Thymus (tissue), 11 donors: Measurements from ENCODE around the gene PAPSS1. TPM values are rescaled to one million over a fixed set of nuclear protein-coding genes. Genes with fewer than 3 reads are reported as not detected.

Experiments
- DNase-seq, 9 donors: peaks; one replicate each; pipeline ENCODE4 v3.0.0-alpha.2; 2013; ENCODE audit warnings: low spot score in 9 of 9, low read depth in 6 of 9, missing footprints in 1 of 9
- H3K27ac ChIP-seq, 2 donors: one replicate each; pipeline ENCODE4 v1.5.1; 2013; ENCODE audit warnings: control low read depth in 1 of 2, low read depth in 1 of 2, low read length in 1 of 2, mild to moderate bottlenecking in 1 of 2, moderate library complexity in 1 of 2
- H3K27me3 ChIP-seq, 2 donors: one replicate each; pipeline ENCODE4 v1.5.1; 2013; ENCODE audit warnings: low read length in 1 of 2; ENCODE audit not compliant: control insufficient read depth in 2 of 2, insufficient read depth in 1 of 2
- H3K36me3 ChIP-seq, 2 donors: one replicate each; pipeline ENCODE4 v1.5.1; 2013; ENCODE audit warnings: low read length in 1 of 2, mild to moderate bottlenecking in 1 of 2, moderate library complexity in 1 of 2; ENCODE audit not compliant: control insufficient read depth in 2 of 2, insufficient read depth in 2 of 2
- H3K4me1 ChIP-seq, 2 donors: one replicate each; pipeline ENCODE4 v1.5.1; 2013; ENCODE audit warnings: low read length in 2 of 2; ENCODE audit not compliant: control insufficient read depth in 2 of 2, insufficient read depth in 2 of 2
- H3K4me3 ChIP-seq, 2 donors: one replicate each; pipeline ENCODE4 v1.5.1; 2013; ENCODE audit warnings: low read length in 2 of 2, control low read depth in 1 of 2, mild to moderate bottlenecking in 1 of 2
- H3K9me3 ChIP-seq, 2 donors: one replicate each; pipeline ENCODE4 v1.5.1; 2013; ENCODE audit warnings: low read length in 1 of 2, mild to moderate bottlenecking in 1 of 2; ENCODE audit not compliant: control insufficient read depth in 2 of 2, insufficient read depth in 1 of 2
- WGBS: extraction: QIAGEN DNeasy Blood & Tissue Kit; methylation state at CpG from one replicate; pipeline ENCODE4 v1.1.7; 2013; 5-methylcytosine and 5-hydroxymethylcytosine counted together
- polyA plus RNA-seq: library from polyadenylated mRNA; stranded (reverse); fragments of 200-250 nt; gene quantifications from one replicate; pipeline ENCODE4 v1.2.3, GENCODE V29; 2013
- total RNA-seq: library from RNA; stranded (reverse); fragments of 120-200 nt; gene quantifications from one replicate; pipeline ENCODE4 v1.2.4, GENCODE V29; 2013
- donor health status: healthy.

The PAPSS1 gene
- total and polyA plus RNA-seq, 2 donors: 35.2 to 39.0 TPM

DNA sequence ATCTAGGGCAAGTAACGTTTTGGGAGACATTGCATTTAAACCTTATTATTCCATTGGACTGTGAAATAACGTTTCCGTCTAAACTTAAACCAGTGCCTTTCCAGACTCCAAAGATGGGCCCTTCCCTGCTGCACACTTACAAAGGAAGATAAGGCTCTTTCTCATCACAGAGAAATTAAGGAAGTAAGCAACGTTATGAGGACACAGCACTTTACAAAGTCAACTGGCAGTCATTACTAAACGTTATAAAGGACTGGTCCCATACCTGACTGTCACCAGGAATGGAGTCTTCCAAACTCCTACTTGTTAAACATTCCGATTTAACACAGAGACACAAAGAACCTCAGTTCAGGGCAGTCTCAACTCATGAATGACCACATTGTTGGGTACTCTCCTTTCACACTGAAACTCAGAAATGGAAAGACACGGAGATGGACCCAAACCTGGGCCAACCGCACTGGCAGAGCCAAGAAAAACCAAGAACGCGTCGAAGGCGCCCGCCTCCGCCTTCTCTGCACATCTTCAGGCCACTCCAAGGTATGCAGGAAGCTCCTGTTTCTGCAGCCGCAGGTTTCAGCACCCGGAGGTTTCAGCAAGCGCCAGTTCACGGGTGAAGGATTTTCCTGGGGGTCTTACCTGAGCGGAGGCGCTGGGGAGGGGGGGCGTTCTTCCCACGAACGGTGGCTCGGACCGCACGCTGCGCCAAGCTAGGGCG lies 670 bp downstream of the PAPSS1 start:
- 3% methylated on average over 28 of the region's 28 CpGs for WGBS
- H3K27ac ChIP-seq: peak overlapping the region; percentile 87 to 93
- H3K4me1 ChIP-seq: peaks cover 7 to 22% of the 10 kb centered on the region in 2 donors
- no peaks in the 10 kb centered on the region for H3K36me3 ChIP-seq
- H3K9me3 ChIP-seq: no peaks in the 10 kb centered on the region
- no peaks in the 10 kb centered on the region for H3K27me3 ChIP-seq
- H3K4me3 ChIP-seq: peak overlapping the region; percentile 86 to 91
- peak in 1 of 9 donors; percentile 31 for DNase-seq

DNA sequence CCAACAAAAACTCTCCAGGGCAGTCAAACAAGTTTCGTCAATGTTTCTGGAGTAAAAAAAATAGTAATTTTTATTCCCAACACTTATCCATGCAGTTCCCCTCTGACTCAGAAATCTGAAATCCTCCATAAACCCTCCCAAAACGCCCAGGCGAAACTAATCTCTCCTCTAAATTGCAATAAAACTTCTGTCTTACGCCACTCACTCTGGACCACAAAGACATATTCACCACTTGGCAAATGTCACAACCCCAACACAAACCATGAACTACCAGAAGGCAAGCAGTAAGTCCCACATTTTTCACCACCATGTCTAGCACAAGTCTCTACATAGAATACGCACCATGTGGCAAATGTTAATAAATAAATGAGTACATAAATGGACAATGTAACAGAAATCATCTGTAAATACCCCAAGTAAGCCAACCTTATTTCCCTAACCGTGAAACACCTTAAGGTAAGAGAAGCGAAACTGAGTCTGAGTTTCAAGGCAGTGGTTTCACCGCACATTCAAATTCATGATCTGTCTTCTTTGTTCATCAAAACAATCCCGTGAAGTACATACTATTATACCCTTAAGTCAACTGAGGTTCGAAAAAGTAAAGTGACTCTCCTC lies 1.6 kb downstream of the PAPSS1 start:
- DNase-seq: no peak
- WGBS: 92% methylated on average over 10 of the region's 10 CpGs
- Histone ChIP-seq H3K9me3 (no peaks in the 10 kb centered on the region), H3K27ac (no peak overlapping the region), H3K36me3 (no peaks in the 10 kb centered on the region), H3K4me1 (peaks cover 7 to 22% of the 10 kb centered on the region in 2 donors), H3K4me3 (no peak overlapping the region), H3K27me3 (no peaks in the 10 kb centered on the region)

DNA sequence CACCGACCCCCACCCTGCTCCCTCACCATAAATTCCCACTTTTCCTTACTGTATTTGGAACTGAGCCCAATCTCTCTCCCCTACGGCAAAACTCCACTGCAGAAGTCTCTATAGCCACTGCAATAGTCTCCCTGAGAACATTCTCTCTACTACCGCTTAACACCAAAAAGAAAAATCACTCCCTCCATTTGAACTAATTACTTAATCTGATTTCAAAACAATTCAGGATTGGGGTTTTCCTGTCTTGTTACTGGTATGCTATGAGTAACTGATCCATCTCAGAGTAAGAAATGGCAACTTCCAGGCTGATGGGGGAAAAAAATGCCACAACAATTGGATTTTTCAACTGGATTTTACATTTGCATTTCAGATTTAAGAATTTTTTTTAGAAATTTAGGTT lies 5.8 kb downstream of the PAPSS1 start:
- no peak for DNase-seq
- Histone ChIP-seq H3K27ac (no peak overlapping the region), H3K27me3 (no peaks in the 10 kb centered on the region), H3K9me3 (no peaks in the 10 kb centered on the region), H3K36me3 (no peaks in the 10 kb centered on the region), H3K4me1 (peaks cover 0 to 8% of the 10 kb centered on the region in 2 donors), H3K4me3 (no peak overlapping the region)
- WGBS: 99% methylated on average over 3 of the region's 3 CpGs

DNA sequence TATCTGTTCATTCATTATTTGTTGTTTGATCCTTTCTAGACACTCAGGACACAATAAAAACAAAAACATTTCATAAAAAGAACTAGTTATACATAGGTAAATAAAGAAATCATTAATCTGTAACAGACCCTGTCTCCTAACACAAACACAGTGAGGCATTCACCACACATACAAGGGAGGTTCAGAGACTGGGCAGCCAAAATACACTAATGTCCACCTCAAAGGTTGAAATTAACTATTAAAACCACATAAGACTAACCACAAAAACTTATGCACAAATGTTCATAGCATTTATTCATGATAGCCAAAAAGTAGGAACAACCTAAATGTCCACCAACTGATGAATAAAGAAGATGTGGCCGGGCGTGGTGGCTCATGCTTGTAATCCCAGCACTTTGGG lies 7.8 kb downstream of the PAPSS1 start:
- no peaks in the 10 kb centered on the region for H3K4me1 ChIP-seq
- no peak overlapping the region for H3K4me3 ChIP-seq
- WGBS: 96% methylated on average over 2 of the region's 2 CpGs
- no peaks in the 10 kb centered on the region for H3K27me3 ChIP-seq
- H3K9me3 ChIP-seq: peaks cover 1 to 3% of the 10 kb centered on the region in 2 donors
- peaks cover 0 to under 1% of the 10 kb centered on the region in 2 donors for H3K36me3 ChIP-seq
- H3K27ac ChIP-seq: no peak overlapping the region
- DNase-seq: no peak

DNA sequence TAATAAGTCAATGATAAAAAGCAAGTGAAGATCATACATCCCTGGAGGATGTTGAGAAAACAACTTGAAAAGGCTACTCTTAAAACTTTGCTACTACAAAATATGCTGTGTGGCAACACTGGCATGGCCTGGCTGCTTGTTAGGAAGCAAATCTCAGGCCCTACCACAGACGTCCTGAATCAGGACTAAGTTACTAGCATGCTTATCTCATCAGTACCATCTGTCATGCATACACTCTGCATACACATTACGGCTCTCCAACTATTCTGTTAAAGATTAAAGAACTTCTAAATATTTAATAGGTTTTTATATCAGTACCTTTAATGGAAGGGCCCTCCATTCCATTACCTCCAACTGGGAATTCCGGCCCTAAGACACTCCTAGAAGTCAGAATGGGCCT lies 8.2 kb downstream of the PAPSS1 start:
- peaks cover 4 to 7% of the 10 kb centered on the region in 2 donors for H3K9me3 ChIP-seq
- 88% methylated on average over 3 of the region's 3 CpGs for WGBS

DNA sequence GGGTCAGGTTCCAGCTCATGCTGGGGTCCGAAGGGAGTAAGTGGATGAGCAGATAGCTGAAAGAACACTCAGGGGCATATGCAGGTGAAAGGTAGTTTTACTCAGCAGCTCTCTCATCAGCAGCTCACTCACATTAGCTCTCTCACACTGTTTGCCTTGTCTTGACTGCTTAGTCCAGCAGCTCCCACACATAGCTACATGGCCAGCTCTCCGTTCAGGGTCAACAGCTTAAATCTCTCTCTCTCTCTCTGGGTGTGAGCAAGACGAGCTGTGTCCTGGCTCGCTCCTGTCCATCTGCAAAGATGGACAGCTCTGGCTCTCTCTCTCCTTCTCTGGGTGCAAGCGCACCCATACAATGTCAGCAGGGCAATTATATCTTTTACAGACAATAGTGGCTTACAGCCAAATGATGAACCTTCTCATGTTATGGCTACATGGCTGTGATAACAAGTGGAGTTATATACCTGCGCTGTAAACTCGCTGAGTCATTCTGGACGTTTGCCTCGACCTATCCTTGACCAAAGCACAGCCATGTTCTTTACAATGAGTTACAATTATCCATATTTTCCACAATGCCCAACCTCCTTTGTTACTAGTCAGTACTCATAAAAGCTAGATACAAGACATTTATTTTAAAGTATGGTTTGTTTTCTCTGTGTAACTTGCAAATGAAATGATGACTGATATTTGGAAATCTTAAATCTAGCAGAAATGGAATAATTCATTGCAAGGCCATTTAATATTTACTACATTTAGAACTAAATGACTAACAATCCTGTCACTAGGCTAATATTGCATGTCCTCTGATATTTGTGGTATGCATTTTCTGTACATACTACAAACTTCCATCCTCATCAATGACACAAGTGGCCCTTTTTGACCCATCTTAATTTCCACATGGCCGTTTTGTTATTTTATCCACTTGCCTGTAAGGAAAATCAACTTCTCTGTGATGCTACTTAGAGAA lies 9.3 kb downstream of the PAPSS1 start:
- peaks cover 7 to 11% of the 10 kb centered on the region in 2 donors for H3K9me3 ChIP-seq
- no peaks in the 10 kb centered on the region for H3K4me1 ChIP-seq
- H3K27ac ChIP-seq: no peak overlapping the region
- peaks cover 0 to 4% of the 10 kb centered on the region in 2 donors for H3K36me3 ChIP-seq
- 97% methylated on average over 10 of the region's 10 CpGs for WGBS
- DNase-seq: no peak
- no peaks in the 10 kb centered on the region for H3K27me3 ChIP-seq
- no peak overlapping the region for H3K4me3 ChIP-seq

More for the DNA sequence above, 8.2 kb downstream of the PAPSS1 start:
- peaks cover 0 to 4% of the 10 kb centered on the region in 2 donors for H3K36me3 ChIP-seq
- H3K27ac ChIP-seq: no peak overlapping the region
- H3K4me1 ChIP-seq: no peaks in the 10 kb centered on the region
- no peaks in the 10 kb centered on the region for H3K27me3 ChIP-seq
- no peak for DNase-seq
- H3K4me3 ChIP-seq: no peak overlapping the region

DNA sequence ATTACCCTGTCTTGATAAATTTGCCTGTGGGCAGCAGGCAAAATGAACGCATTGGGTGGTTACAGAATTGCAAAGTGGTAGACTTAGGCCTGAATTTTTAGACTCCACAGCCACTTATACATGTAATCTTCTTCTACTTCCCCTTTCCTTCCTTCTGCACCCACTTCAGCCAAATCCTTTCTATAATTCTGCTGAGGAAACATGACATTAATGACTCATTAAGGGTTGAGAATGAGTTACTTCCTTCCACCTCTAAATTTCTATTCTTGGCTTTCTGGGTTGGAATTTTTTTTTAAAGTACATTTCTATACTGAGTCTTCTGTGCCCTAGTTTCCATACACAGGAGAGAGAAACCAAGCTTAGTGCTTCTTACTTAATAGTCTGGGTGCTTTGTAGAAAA lies 10.1 kb downstream of the PAPSS1 start:
- DNase-seq: no peak
- no peaks in the 10 kb centered on the region for H3K27me3 ChIP-seq
- H3K9me3 ChIP-seq: peaks cover 7 to 14% of the 10 kb centered on the region in 2 donors
- H3K4me3 ChIP-seq: no peak overlapping the region
- WGBS: 95% methylated on average over 1 of the region's 1 CpG
- no peaks in the 10 kb centered on the region for H3K4me1 ChIP-seq
- peaks cover 0 to 4% of the 10 kb centered on the region in 2 donors for H3K36me3 ChIP-seq
- H3K27ac ChIP-seq: no peak overlapping the region

DNA sequence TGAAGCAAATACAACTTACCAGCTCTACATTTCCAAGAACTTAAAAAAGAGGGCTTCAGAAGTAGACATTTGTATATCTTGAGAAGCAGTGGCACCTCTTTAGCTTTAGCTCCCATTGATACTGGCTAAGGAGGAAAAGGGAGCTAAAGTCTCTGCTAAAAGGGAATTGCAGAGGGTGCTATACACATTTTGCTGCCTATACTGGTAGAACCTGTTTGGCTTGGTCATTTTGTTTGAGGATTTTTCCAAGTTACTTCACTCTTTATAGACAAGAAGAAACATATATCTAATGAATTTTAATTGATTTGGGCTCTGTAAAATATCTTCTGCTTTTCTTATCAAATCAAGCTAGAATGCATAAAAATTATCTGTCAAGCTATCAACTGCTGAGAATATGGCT lies 11.8 kb downstream of the PAPSS1 start:
- no peaks in the 10 kb centered on the region for H3K27me3 ChIP-seq
- H3K36me3 ChIP-seq: peaks cover 0 to 4% of the 10 kb centered on the region in 2 donors
- H3K27ac ChIP-seq: no peak overlapping the region
- peaks cover 7 to 18% of the 10 kb centered on the region in 2 donors for H3K9me3 ChIP-seq
- H3K4me1 ChIP-seq: no peaks in the 10 kb centered on the region
- H3K4me3 ChIP-seq: no peak overlapping the region
- no peak for DNase-seq
